NB4 (cell line): ENCODE data around the gene COL11A1.

Source experiments
- CTCF ChIP-seq: IDR thresholded peaks from one replicate; pipeline ENCODE4 v1.5.1; 2012; ENCODE audit warnings: low read depth, low read length
- MAX ChIP-seq: IDR thresholded peaks from 2 replicates; pipeline ENCODE4 v1.6.1; 2011; ENCODE audit warnings: low read depth, low read length

GRCh38 chr1:103110701-103111100, 2.4 kb upstream of the COL11A1 start:
- TF ChIP-seq CTCF (no peak), MAX (no peak)
